SK-N-SH (cell line): ENCODE measurements around the gene IL1RAP. TPM values are rescaled to one million over a fixed set of nuclear protein-coding genes. Genes with fewer than 3 reads are reported as not detected.

ENCODE experiments used
- CTCF ChIA-PET: fragments of 300-600, 350-600 bp; formaldehyde crosslinking; extraction: SDS; loops from one replicate; lab custom pipeline; 2021; lab: Yijun Ruan, JAX
- POLR2A ChIA-PET: fragments of 350-600 bp; sonication (Branson Sonifier 250); formaldehyde crosslinking; extraction: SDS; loops from one replicate; lab custom pipeline; 2020; ENCODE audit warnings: antibody characterized with exemption, inconsistent platforms; lab: Yijun Ruan, JAX
- DNase-seq: peaks from one replicate; pipeline ENCODE4 v3.0.0; 2012
- H2AFZ ChIP-seq: fragments of 200-600 bp; sonication (generic); 2 replicates; pipeline ENCODE4 v1.8.1; 2016; ENCODE audit warnings: antibody characterized with exemption, mild to moderate bottlenecking, low read depth
- H3F3A ChIP-seq: fragments of 200-600 bp; sonication (generic); replicated peaks from 2 replicates; pipeline ENCODE3; 2016; ENCODE audit warnings: antibody characterized with exemption, mild to moderate bottlenecking; ENCODE audit not compliant: insufficient read depth
- H3K27ac ChIP-seq, 2 experiments: fragments of 200-500 bp in 1 of 2; fragments of 200-600 bp in 1 of 2; sonication (Bioruptor generic) in 1 of 2; sonication (generic), shearing (Covaris generic) in 1 of 2; 2 replicates each; pipeline versions ENCODE4 v1.5.1 to v1.6.1; 2014 to 2016; ENCODE audit warnings: low read depth in 2 of 2, inconsistent platforms in 1 of 2, low read length in 1 of 2, mild to moderate bottlenecking in 1 of 2, mixed read lengths in 1 of 2
- H3K27me3 ChIP-seq: fragments of 200-600 bp; sonication (generic), shearing (Covaris generic); 2 replicates; pipeline ENCODE4 v1.6.1; 2016; ENCODE audit warnings: mixed run types; ENCODE audit not compliant: insufficient read depth
- H3K36me3 ChIP-seq, 2 experiments: fragments of 200-500 bp in 1 of 2; fragments of 200-600 bp in 1 of 2; sonication (Bioruptor generic) in 1 of 2; sonication (generic) in 1 of 2; replicated peaks in 1 of 2; 2 replicates each; pipeline versions ENCODE3 to v1.5.1; 2014 to 2016; ENCODE audit warnings: low read length in 1 of 2, mild to moderate bottlenecking in 1 of 2; ENCODE audit not compliant: insufficient read depth in 2 of 2, control insufficient read depth in 1 of 2
- H3K4me1 ChIP-seq, 2 experiments: fragments of 200-500 bp in 1 of 2; fragments of 200-600 bp in 1 of 2; sonication (Bioruptor generic) in 1 of 2; sonication (generic), shearing (Covaris generic) in 1 of 2; 2 replicates each; pipeline versions ENCODE4 v1.5.1 to v1.6.1; 2014 to 2016; ENCODE audit warnings: low read depth in 1 of 2, low read length in 1 of 2, mixed run types in 1 of 2; ENCODE audit not compliant: insufficient read depth in 2 of 2, control insufficient read depth in 1 of 2
- H3K4me2 ChIP-seq: fragments of 200-600 bp; sonication (generic), shearing (Covaris generic); 2 replicates; pipeline ENCODE4 v1.6.1; 2017; ENCODE audit warnings: mixed run types
- H3K4me3 ChIP-seq, 2 experiments: fragments of 200-500 bp in 1 of 2; fragments of 200-600 bp in 1 of 2; sonication (Bioruptor generic) in 1 of 2; sonication (generic), shearing (Covaris generic) in 1 of 2; 2 replicates each; pipeline versions ENCODE4 v1.5.1 to v1.8.1; 2014 to 2016; ENCODE audit warnings: low read depth in 2 of 2, inconsistent platforms in 1 of 2, low read length in 1 of 2, mild to moderate bottlenecking in 1 of 2, mixed read lengths in 1 of 2, moderate library complexity in 1 of 2
- H3K79me2 ChIP-seq: fragments of 200-600 bp; sonication (generic); 2 replicates; pipeline ENCODE4 v1.8.1; 2017; ENCODE audit warnings: mild to moderate bottlenecking; ENCODE audit not compliant: insufficient read depth
- H3K9ac ChIP-seq: fragments of 200-600 bp; sonication (generic); 2 replicates; pipeline ENCODE4 v1.6.1; 2017; ENCODE audit warnings: mixed run types
- H3K9me2 ChIP-seq: fragments of 200-600 bp; sonication (generic); 2 replicates; pipeline ENCODE4 v1.6.1; 2017; ENCODE audit warnings: mixed run types
- H3K9me3 ChIP-seq: fragments of 200-600 bp; sonication (generic); 2 replicates; pipeline ENCODE4 v1.6.1; 2017; ENCODE audit warnings: mixed run types, mild to moderate bottlenecking, moderate library complexity
- H4K20me1 ChIP-seq: fragments of 200-600 bp; sonication (generic); 2 replicates; pipeline ENCODE4 v1.6.1; 2017; ENCODE audit warnings: mild to moderate bottlenecking, mixed run types; ENCODE audit not compliant: insufficient read depth
- EP300 ChIP-seq, 2 experiments: IDR thresholded peaks; 2 replicates each; pipeline versions ENCODE4 v1.4.0 to v1.6.1; 2012; ENCODE audit warnings: borderline replicate concordance in 1 of 2, low read depth in 1 of 2, low read length in 1 of 2
- FOXJ3 ChIP-seq: sonication (generic); formaldehyde crosslinking; IDR thresholded peaks from 2 replicates; pipeline ENCODE4 v1.5.1; 2020; ENCODE audit warnings: mild to moderate bottlenecking, missing genetic modification reagents
- FOXM1 ChIP-seq: IDR thresholded peaks from 2 replicates; pipeline ENCODE4 v1.4.0; 2012; ENCODE audit warnings: low read depth, mild to moderate bottlenecking
- GABPA ChIP-seq: IDR thresholded peaks from 2 replicates; pipeline ENCODE4 v1.4.0; 2012; ENCODE audit warnings: low read depth, mild to moderate bottlenecking
- GATA2 ChIP-seq: sonication (generic); formaldehyde crosslinking; IDR thresholded peaks from 2 replicates; pipeline ENCODE4 v1.5.0; 2020; ENCODE audit warnings: mild to moderate bottlenecking, missing genetic modification reagents
- MEF2A ChIP-seq: IDR thresholded peaks from 2 replicates; pipeline ENCODE4 v1.4.0; 2012; ENCODE audit warnings: low read depth, borderline replicate concordance
- MXI1 ChIP-seq: IDR thresholded peaks from 2 replicates; pipeline ENCODE4 v1.6.1; 2012; ENCODE audit warnings: mild to moderate bottlenecking, low read depth, low read length, improper control_type of control experiment
- NFIC ChIP-seq: IDR thresholded peaks from 2 replicates; pipeline ENCODE4 v1.4.0; 2012; ENCODE audit warnings: borderline replicate concordance
- NRF1 ChIP-seq: IDR thresholded peaks from 2 replicates; pipeline ENCODE4 v1.6.1; 2012; ENCODE audit warnings: low read depth, mild to moderate bottlenecking, low read length
- PBX3 ChIP-seq: IDR thresholded peaks from 2 replicates; pipeline ENCODE4; 2012
- POLR2AphosphoS5 ChIP-seq: IDR thresholded peaks from 2 replicates; pipeline ENCODE4 v1.6.1; 2012; ENCODE audit warnings: low read depth, low read length
- RCOR1 ChIP-seq: fragments of 150-350 bp; IDR thresholded peaks from 2 replicates; pipeline ENCODE4 v1.6.1; 2017; ENCODE audit warnings: antibody characterized with exemption, low read length
- RFX5 ChIP-seq: IDR thresholded peaks from 2 replicates; pipeline ENCODE4 v1.6.1; 2012; ENCODE audit warnings: mild to moderate bottlenecking, improper control_type of control experiment, low read length
- RXRA ChIP-seq: IDR thresholded peaks from 2 replicates; pipeline ENCODE4 v1.4.0; 2012; ENCODE audit warnings: low read depth, mild to moderate bottlenecking, borderline replicate concordance
- SIN3A ChIP-seq: IDR thresholded peaks from 2 replicates; pipeline ENCODE4 v1.6.1; 2012; ENCODE audit warnings: low read depth, mild to moderate bottlenecking, low read length, moderate library complexity, borderline replicate concordance
- SMC3 ChIP-seq: IDR thresholded peaks from 2 replicates; pipeline ENCODE4 v1.6.1; 2012; ENCODE audit warnings: low read depth, low read length, improper control_type of control experiment
- TAF1 ChIP-seq: IDR thresholded peaks from 2 replicates; pipeline ENCODE4 v1.6.1; 2012; ENCODE audit warnings: low read depth, mild to moderate bottlenecking, low read length, moderate library complexity, borderline replicate concordance
- TCF12 ChIP-seq: IDR thresholded peaks from 2 replicates; pipeline ENCODE4 v1.4.0; 2012
- TEAD4 ChIP-seq: IDR thresholded peaks from 2 replicates; pipeline ENCODE4 v1.4.0; 2012; ENCODE audit warnings: mild to moderate bottlenecking, borderline replicate concordance; ENCODE audit not compliant: insufficient read depth
- YY1 ChIP-seq: IDR thresholded peaks from 2 replicates; pipeline ENCODE4 v1.4.0; 2012; ENCODE audit warnings: low read depth, mild to moderate bottlenecking
- WGBS: methylation state at CpG from one replicate; pipeline ENCODE4 v1.1.6; 2017; ENCODE audit warnings: low lambda C conversion rate; 5-methylcytosine and 5-hydroxymethylcytosine counted together
- polyA plus RNA-seq, 3 experiments: library from polyadenylated mRNA; depleted of rRNA; stranded (reverse); fragments of >200 nt; gene quantifications; 2 replicates each; pipeline ENCODE4 v1.2.3, GENCODE V29; 2012

IL1RAP gene
- polyA plus RNA-seq, 1 of the 3 experiments (the other 2 are of a cell fraction), result 7.6 TPM

- CTCF ChIA-PET, result no interaction called here
- Histone ChIP-seq H3K4me3 (no peak overlapping the region), H3K36me3 (no peaks in the 10 kb centered on the region), H3K27ac (no peak overlapping the region), H3K9ac (no peak overlapping the region), H2AFZ (no peak overlapping the region), H3K27me3 (no peaks in the 10 kb centered on the region), H3K9me2 (no peaks in the 10 kb centered on the region), H4K20me1 (no peaks in the 10 kb centered on the region), H3K79me2 (no peaks in the 10 kb centered on the region), H3F3A (no peaks in the 10 kb centered on the region), H3K9me3 (0 out of 2 replicates have a peak, but pooled peaks cover 8% of the 10 kb centered on the region), H3K4me1 (peaks cover 0 to 12% of the 10 kb centered on the region in 2 experiments; a peak in 1 of 4 replicates), H3K4me2 (no peak overlapping the region)
- DNase-seq, result no peak
- TF ChIP-seq FOXJ3 (CRISPR knock-in tag), result no peak
- no peak for TF ChIP-seq NRF1
- TF ChIP-seq TCF12, result no peak
- no peak for TF ChIP-seq TEAD4
- TF ChIP-seq FOXM1, result no peak
- TF ChIP-seq GATA2, result no peak
- TF ChIP-seq SMC3, result no peak
- TF ChIP-seq MEF2A, result no peak
- no peak for TF ChIP-seq EP300 (IDR thresholded peaks at IDR 0.05; ENCODE audit: borderline replicate concordance in 1 of 2, low read depth in 1 of 2, low read length in 1 of 2)
- TF ChIP-seq YY1, result no peak
- TF ChIP-seq MXI1, result no peak
- TF ChIP-seq SIN3A, result no peak
- TF ChIP-seq RCOR1, result no peak
- no peak for TF ChIP-seq RXRA
- POLR2A ChIA-PET, result no interaction called here
Measured at GRCh38 chr3:190692256-190692655, 178.4 kb downstream of the IL1RAP start.

DNA sequence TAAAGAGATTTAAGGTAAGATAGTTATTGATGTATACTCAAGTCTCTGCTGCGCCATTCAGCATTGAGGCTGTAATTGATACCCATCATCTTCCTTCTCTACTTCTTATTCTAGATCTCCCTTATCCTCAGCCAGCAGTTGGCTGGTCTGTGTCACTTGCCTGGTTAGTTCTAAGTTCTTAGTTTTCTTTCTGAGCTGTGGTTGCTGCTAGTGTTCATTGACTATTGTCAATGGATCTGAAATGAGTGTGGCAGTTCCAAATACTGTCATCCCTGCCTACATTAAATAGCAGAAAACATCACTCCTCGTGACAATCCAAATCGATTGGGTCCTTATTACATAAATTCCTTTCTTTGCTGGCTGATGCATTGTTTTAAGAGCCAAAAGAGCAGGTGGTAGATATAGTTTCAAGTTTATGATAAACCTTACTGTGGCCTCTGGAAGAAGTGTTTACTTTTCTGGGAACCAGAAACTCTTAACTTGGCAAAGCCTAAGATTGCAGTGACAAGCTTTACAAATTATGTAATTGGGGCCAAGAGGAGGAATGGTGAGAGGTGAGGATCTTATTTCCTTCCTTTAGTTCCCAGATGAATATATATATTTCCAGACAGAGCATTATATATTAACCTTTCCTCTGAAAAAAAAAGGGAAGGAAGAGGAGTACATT, 180.6 kb downstream of the IL1RAP start:
- Histone ChIP-seq H3K79me2 (no peaks in the 10 kb centered on the region), H3F3A (no peaks in the 10 kb centered on the region), H4K20me1 (no peaks in the 10 kb centered on the region), H3K9ac (no peak overlapping the region), H3K9me3 (no peaks in the 10 kb centered on the region), H3K4me3 (no peak overlapping the region), H3K27ac (no peak overlapping the region), H3K4me1 (peaks cover 0 to 25% of the 10 kb centered on the region in 2 experiments; a peak in 2 of 4 replicates), H3K27me3 (no peaks in the 10 kb centered on the region), H3K9me2 (no peaks in the 10 kb centered on the region), H3K36me3 (no peaks in the 10 kb centered on the region), H3K4me2 (no peak overlapping the region), H2AFZ (no peak overlapping the region)
- whole genome bisulfite sequencing, result 20% methylated on average over 3 of the region's 3 CpGs
- no peak for DNase-seq
- ChIA-PET CTCF (interaction anchor here (0.6 kb wide), 1 partner anchor 22 kb away, joined by 3 read pairs; no protein-coding TSS in a partner anchor), POLR2A (no interaction called here)
- TF ChIP-seq RCOR1, result no peak
- no peak for TF ChIP-seq YY1
- no peak for TF ChIP-seq RFX5
- no peak for TF ChIP-seq NFIC
- TF ChIP-seq SIN3A, result no peak
- TF ChIP-seq POLR2AphosphoS5, result no peak
- TF ChIP-seq GABPA, result no peak
- TF ChIP-seq TAF1, result no peak
- TF ChIP-seq PBX3, result no peak
